ENCODE data around the gene ABHD11.

- no peak for TF ChIP-seq POLR2A (IDR thresholded peaks at IDR 0.05)
- no peak for TF ChIP-seq CTCF (IDR thresholded peaks at IDR 0.05)
Measured at GRCh38 chr7:73702665-73703064, 35.9 kb downstream of the ABHD11 start.

Measured in body of pancreas (tissue), 4 donors.